HL-60 (cell line): ENCODE results near the gene THY1.

Source experiments
- GABPA ChIP-seq: IDR thresholded peaks from 2 replicates; pipeline ENCODE4 v1.6.1; 2012; ENCODE audit warnings: low read depth
- POLR2AphosphoS5 ChIP-seq: IDR thresholded peaks from 2 replicates; pipeline ENCODE4 v1.6.1; 2012; ENCODE audit warnings: low read depth
- SPI1 ChIP-seq: IDR thresholded peaks from 2 replicates; pipeline ENCODE4 v1.6.1; 2012; ENCODE audit warnings: low read depth, mild to moderate bottlenecking, borderline replicate concordance
- TF ChIP-seq, protein P1 (sequence below): IDR thresholded peaks from one replicate; pipeline ENCODE4 v1.5.1; 2011; ENCODE audit warnings: low read length, control low read depth, inconsistent platforms; ENCODE audit not compliant: insufficient read depth
- TF ChIP-seq, protein P2 (sequence below): IDR thresholded peaks from 2 replicates; pipeline ENCODE4 v1.6.1; 2012; ENCODE audit warnings: low read depth; ENCODE audit not compliant: insufficient replicate concordance

DNA sequence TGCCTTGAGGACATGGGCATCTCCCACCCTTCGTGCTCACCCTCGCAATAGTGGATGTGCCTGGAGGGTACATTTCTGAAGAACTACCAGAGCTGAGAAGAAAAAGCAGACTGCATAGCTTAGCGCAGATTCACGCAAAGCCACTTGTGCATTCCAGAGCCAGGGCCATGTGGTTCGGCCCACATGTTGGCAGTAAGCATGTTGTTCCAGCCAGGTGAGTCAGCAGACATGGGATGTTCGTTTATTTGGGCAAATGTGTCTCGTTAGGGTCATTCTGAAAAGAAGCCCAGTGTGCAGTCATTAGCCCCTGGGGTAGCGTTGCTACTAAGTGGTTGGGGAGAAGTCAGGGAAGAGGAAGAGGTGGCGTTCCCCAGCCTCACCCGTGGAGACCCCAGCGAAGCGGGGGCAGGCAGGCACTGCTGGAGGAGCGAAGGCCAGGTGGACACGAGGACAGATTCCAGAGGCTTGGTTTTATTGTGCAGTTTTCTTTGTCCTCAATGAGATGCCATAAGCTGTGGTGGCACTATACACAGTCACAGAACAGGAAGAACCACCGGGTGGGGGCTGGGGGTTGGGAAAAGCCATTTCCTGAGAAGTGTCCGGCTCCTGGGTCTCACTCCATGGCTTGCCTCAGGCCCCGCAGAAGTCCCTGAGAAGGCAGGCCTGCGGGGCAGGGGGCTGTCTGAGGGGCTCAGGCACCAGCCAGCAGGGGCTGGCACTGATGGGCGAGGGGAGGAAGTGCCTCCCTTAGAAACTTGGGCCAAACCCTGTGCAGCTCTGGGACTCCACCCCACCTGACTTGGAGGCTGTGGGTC is 5.0 kb downstream of the THY1 start:
- TF ChIP-seq, protein P1, sequence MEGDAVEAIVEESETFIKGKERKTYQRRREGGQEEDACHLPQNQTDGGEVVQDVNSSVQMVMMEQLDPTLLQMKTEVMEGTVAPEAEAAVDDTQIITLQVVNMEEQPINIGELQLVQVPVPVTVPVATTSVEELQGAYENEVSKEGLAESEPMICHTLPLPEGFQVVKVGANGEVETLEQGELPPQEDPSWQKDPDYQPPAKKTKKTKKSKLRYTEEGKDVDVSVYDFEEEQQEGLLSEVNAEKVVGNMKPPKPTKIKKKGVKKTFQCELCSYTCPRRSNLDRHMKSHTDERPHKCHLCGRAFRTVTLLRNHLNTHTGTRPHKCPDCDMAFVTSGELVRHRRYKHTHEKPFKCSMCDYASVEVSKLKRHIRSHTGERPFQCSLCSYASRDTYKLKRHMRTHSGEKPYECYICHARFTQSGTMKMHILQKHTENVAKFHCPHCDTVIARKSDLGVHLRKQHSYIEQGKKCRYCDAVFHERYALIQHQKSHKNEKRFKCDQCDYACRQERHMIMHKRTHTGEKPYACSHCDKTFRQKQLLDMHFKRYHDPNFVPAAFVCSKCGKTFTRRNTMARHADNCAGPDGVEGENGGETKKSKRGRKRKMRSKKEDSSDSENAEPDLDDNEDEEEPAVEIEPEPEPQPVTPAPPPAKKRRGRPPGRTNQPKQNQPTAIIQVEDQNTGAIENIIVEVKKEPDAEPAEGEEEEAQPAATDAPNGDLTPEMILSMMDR: no peak
- TF ChIP-seq POLR2AphosphoS5 (no peak), SPI1 (no peak), GABPA (no peak)
- TF ChIP-seq, protein P2, sequence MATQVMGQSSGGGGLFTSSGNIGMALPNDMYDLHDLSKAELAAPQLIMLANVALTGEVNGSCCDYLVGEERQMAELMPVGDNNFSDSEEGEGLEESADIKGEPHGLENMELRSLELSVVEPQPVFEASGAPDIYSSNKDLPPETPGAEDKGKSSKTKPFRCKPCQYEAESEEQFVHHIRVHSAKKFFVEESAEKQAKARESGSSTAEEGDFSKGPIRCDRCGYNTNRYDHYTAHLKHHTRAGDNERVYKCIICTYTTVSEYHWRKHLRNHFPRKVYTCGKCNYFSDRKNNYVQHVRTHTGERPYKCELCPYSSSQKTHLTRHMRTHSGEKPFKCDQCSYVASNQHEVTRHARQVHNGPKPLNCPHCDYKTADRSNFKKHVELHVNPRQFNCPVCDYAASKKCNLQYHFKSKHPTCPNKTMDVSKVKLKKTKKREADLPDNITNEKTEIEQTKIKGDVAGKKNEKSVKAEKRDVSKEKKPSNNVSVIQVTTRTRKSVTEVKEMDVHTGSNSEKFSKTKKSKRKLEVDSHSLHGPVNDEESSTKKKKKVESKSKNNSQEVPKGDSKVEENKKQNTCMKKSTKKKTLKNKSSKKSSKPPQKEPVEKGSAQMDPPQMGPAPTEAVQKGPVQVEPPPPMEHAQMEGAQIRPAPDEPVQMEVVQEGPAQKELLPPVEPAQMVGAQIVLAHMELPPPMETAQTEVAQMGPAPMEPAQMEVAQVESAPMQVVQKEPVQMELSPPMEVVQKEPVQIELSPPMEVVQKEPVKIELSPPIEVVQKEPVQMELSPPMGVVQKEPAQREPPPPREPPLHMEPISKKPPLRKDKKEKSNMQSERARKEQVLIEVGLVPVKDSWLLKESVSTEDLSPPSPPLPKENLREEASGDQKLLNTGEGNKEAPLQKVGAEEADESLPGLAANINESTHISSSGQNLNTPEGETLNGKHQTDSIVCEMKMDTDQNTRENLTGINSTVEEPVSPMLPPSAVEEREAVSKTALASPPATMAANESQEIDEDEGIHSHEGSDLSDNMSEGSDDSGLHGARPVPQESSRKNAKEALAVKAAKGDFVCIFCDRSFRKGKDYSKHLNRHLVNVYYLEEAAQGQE: no peak
